ENCODE measurements around the gene ARL5C.
A peak's percentile ranks its signal among the peaks of the same experiment; 100 is the strongest.

ARL5C gene, protein sequence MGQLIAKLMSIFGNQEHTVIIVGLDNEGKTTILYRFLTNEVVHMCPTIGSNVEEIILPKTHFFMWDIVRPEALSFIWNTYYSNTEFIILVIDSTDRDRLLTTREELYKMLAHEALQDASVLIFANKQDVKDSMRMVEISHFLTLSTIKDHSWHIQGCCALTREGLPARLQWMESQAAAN

DNA sequence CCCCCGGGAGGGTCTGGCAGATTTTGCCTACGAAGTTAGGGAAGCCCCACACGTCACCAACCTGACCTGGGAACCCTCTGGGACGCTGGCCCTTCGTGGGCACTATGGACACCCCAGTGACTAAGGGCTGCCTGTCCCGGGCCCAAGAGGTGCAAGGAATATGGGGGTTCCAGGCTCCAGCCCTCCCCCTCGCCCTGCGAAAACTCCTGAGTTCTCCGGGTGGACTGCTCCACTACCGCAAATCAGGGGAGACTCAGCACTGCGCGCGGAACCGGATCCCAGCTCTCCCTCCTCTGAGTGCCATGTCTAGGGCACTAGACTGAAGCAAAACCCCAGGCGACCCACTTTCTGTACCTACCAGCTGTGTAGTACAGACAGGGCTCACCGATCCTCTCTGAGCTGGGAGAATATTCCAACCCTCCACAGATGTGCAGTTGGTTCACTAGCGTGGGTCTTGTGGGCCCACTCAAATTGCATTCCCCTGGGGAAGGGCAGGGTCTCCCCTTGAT lies at the start of gene ARL5C:
Gene ARL5C (minus strand): TSS at position 321 of the 509 bp plus-strand sequence. CDS start 401 bp downstream, outside the sequence.
- peaks cover 18 to 21% of the 10 kb centered on the region in 2 donors for H3K4me1 ChIP-seq (ENCODE audit: control insufficient read depth in 1 of 2, insufficient read depth in 2 of 2, low read length in 2 of 2)
- H3K27ac ChIP-seq (ENCODE audit: low read depth, low read length) = no peak within 1 kb of the TSS
- H3K36me3 ChIP-seq (ENCODE audit: control insufficient read depth in 1 of 2, insufficient read depth in 2 of 2, low read length in 2 of 2) = no peaks in the 10 kb centered on the region
- no peaks in the 10 kb centered on the region for H3K9me3 ChIP-seq (ENCODE audit: control insufficient read depth in 1 of 2, low read length in 2 of 2)
- H3K4me3 ChIP-seq (ENCODE audit: low read depth in 1 of 2, low read length in 2 of 2) = peak within 1 kb of the TSS; percentile 79 to 81
- H3K27me3 ChIP-seq (ENCODE audit: control insufficient read depth in 1 of 2, insufficient read depth in 2 of 2, low read length in 2 of 2) = no peaks in the 10 kb centered on the region
- H3K9ac ChIP-seq (ENCODE audit: low read depth in 1 of 2, low read length in 2 of 2) = peak within 1 kb of the TSS; percentile 49 to 60

DNA sequence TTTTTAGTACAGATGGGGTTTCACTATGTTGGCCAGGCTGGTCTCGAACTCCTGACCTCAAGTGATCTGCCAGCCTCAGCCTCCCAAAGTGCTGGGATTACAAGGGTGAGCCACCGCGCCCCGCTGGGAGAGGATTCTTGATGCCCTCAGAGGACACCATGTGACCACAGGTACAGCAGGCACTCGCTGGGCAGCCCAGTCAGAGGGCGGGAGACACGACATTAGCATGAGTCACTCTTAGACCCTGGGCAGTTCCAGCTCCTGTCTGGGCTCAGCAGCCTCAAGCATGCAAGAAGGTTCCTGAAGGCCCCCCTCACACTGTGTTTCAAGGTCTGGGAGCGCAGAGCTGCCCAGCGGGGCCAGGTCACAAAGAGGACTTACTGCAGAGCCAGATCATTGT lies 47.9 kb upstream of the ARL5C start:
- Histone ChIP-seq H3K4me1 (ENCODE audit: control insufficient read depth in 1 of 2, insufficient read depth in 2 of 2, low read length in 2 of 2) (peaks cover 13 to 14% of the 10 kb centered on the region in 2 donors), H3K4me3 (ENCODE audit: low read depth in 1 of 2, low read length in 2 of 2) (no peak overlapping the region), H3K27ac (ENCODE audit: low read depth, low read length) (no peak overlapping the region), H3K27me3 (ENCODE audit: control insufficient read depth in 1 of 2, insufficient read depth in 2 of 2, low read length in 2 of 2) (peaks cover 22% of the 10 kb centered on the region in 2 donors), H3K9ac (ENCODE audit: low read depth in 1 of 2, low read length in 2 of 2) (no peak overlapping the region), H3K9me3 (ENCODE audit: control insufficient read depth in 1 of 2, low read length in 2 of 2) (no peaks in the 10 kb centered on the region), H3K36me3 (ENCODE audit: control insufficient read depth in 1 of 2, insufficient read depth in 2 of 2, low read length in 2 of 2) (no peaks in the 10 kb centered on the region)

DNA sequence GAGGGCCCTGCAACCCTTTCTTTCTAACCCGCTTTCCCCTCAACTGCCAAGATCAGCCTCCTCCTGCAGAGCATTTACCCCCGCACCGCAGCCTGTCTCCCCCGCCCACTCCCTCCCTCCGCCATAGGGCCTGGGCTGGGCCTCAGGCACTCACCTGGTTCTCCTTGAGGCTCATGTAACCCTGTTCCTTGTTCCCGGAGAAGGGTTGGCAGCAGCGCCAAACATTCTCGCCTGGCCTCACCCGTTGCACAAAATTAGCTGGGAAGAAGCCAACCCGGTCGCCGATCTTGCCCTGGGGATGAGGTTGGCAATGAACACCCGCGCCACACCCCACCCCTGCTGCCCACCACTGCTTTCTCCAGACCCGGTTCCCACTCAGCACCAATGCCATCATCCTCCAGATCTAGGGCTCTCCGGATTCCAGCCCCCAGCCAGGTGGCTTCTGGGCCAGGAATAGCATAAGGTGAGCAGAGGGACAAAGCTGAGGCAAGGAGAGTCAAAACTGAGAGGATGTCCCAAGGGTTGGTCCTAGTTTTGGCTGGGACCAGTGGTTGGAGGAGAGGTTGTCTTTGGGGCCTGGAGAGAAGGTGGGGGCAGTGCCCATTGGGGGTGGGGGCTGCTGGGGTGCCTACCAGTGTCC lies 47.0 kb upstream of the ARL5C start:
- no peak overlapping the region for H3K4me3 ChIP-seq (ENCODE audit: low read depth in 1 of 2, low read length in 2 of 2)
- no peaks in the 10 kb centered on the region for H3K36me3 ChIP-seq (ENCODE audit: control insufficient read depth in 1 of 2, insufficient read depth in 2 of 2, low read length in 2 of 2)
- H3K9ac ChIP-seq (ENCODE audit: low read depth in 1 of 2, low read length in 2 of 2) = no peak overlapping the region
- H3K9me3 ChIP-seq (ENCODE audit: control insufficient read depth in 1 of 2, low read length in 2 of 2) = no peaks in the 10 kb centered on the region
- H3K27ac ChIP-seq (ENCODE audit: low read depth, low read length) = no peak overlapping the region
- H3K4me1 ChIP-seq (ENCODE audit: control insufficient read depth in 1 of 2, insufficient read depth in 2 of 2, low read length in 2 of 2) = peaks cover 16% of the 10 kb centered on the region in 2 donors
- H3K27me3 ChIP-seq (ENCODE audit: control insufficient read depth in 1 of 2, insufficient read depth in 2 of 2, low read length in 2 of 2) = peaks cover 19 to 22% of the 10 kb centered on the region in 2 donors

- H3K4me3 ChIP-seq (ENCODE audit: low read depth in 1 of 2, low read length in 2 of 2) = no peak overlapping the region
- H3K4me1 ChIP-seq (ENCODE audit: control insufficient read depth in 1 of 2, insufficient read depth in 2 of 2, low read length in 2 of 2) = peaks cover 16% of the 10 kb centered on the region in 2 donors
- peaks cover 17 to 22% of the 10 kb centered on the region in 2 donors for H3K27me3 ChIP-seq (ENCODE audit: control insufficient read depth in 1 of 2, insufficient read depth in 2 of 2, low read length in 2 of 2)
- no peaks in the 10 kb centered on the region for H3K9me3 ChIP-seq (ENCODE audit: control insufficient read depth in 1 of 2, low read length in 2 of 2)
- H3K27ac ChIP-seq (ENCODE audit: low read depth, low read length) = no peak overlapping the region
- H3K36me3 ChIP-seq (ENCODE audit: control insufficient read depth in 1 of 2, insufficient read depth in 2 of 2, low read length in 2 of 2) = no peaks in the 10 kb centered on the region
- no peak overlapping the region for H3K9ac ChIP-seq (ENCODE audit: low read depth in 1 of 2, low read length in 2 of 2)
Measured at GRCh38 chr17:39212195-39212810, 46.3 kb upstream of the ARL5C start.

GRCh38 chr17:39210093-39210434 lies 44.1 kb upstream of the ARL5C start:
- no peak overlapping the region for H3K27ac ChIP-seq (ENCODE audit: low read depth, low read length)
- peaks cover 16% of the 10 kb centered on the region in 2 donors for H3K4me1 ChIP-seq (ENCODE audit: control insufficient read depth in 1 of 2, insufficient read depth in 2 of 2, low read length in 2 of 2)
- H3K4me3 ChIP-seq (ENCODE audit: low read depth in 1 of 2, low read length in 2 of 2) = peak overlapping the region; percentile 0 to 45
- H3K27me3 ChIP-seq (ENCODE audit: control insufficient read depth in 1 of 2, insufficient read depth in 2 of 2, low read length in 2 of 2) = peaks cover 13 to 16% of the 10 kb centered on the region in 2 donors
- H3K9me3 ChIP-seq (ENCODE audit: control insufficient read depth in 1 of 2, low read length in 2 of 2) = no peaks in the 10 kb centered on the region
- H3K36me3 ChIP-seq (ENCODE audit: control insufficient read depth in 1 of 2, insufficient read depth in 2 of 2, low read length in 2 of 2) = peaks cover 0 to 2% of the 10 kb centered on the region in 2 donors
- H3K9ac ChIP-seq (ENCODE audit: low read depth in 1 of 2, low read length in 2 of 2) = no peak overlapping the region

- Histone ChIP-seq H3K36me3 (ENCODE audit: control insufficient read depth in 1 of 2, insufficient read depth in 2 of 2, low read length in 2 of 2) (peaks cover 0 to 8% of the 10 kb centered on the region in 2 donors), H3K27ac (ENCODE audit: low read depth, low read length) (no peak overlapping the region), H3K27me3 (ENCODE audit: control insufficient read depth in 1 of 2, insufficient read depth in 2 of 2, low read length in 2 of 2) (peaks cover 13 to 16% of the 10 kb centered on the region in 2 donors), H3K4me3 (ENCODE audit: low read depth in 1 of 2, low read length in 2 of 2) (peak overlapping the region; percentile 0 to 45), H3K4me1 (ENCODE audit: control insufficient read depth in 1 of 2, insufficient read depth in 2 of 2, low read length in 2 of 2) (peaks cover 16% of the 10 kb centered on the region in 2 donors), H3K9me3 (ENCODE audit: control insufficient read depth in 1 of 2, low read length in 2 of 2) (no peaks in the 10 kb centered on the region), H3K9ac (ENCODE audit: low read depth in 1 of 2, low read length in 2 of 2) (no peak overlapping the region)
Measured at GRCh38 chr17:39209317-39210092, 43.5 kb upstream of the ARL5C start.

DNA sequence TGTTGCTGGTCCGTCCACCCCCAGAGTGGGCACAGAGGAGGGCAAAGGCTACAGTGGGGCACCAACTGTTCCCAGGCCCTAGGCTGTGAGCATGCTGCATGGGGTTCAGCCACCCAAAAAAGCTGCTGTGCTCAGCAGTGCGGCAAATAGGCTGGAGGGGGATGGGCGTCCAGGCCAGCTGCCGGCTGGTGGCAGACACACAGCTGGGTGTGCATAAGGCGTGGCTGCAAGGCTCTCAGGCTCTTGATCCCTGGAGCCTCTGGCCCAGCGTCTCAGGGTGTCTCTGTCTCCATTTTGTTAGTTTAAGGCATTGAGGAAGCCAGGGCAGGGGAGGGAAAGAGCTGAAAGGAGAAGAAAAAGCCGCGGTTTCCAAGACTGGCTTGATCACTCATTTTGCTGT lies 42.9 kb upstream of the ARL5C start:
- H3K9ac ChIP-seq (ENCODE audit: low read depth in 1 of 2, low read length in 2 of 2) = no peak overlapping the region

DNA sequence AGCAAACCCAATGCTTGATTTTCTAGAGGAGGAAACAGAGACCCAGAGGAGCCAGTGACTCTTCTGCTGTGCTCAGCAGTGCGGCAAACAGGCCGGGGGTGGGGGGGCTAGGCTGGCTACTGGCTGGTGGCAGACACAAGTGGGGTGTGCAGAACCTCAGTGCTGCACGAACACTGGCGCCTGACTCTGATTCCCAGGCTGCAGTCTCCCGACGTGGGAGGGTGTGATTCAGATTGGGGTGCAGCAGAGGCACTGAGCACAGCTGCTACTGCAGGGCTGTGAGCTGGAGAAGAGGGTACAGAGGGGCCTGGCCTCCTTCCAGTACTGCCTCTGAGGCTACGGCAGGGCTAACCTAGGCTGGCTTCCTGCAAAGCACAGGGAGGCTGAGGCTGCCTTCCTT lies 42.2 kb upstream of the ARL5C start:
- H3K27me3 ChIP-seq (ENCODE audit: control insufficient read depth in 1 of 2, insufficient read depth in 2 of 2, low read length in 2 of 2) = peaks cover 13 to 16% of the 10 kb centered on the region in 2 donors
- no peak overlapping the region for H3K4me3 ChIP-seq (ENCODE audit: low read depth in 1 of 2, low read length in 2 of 2)
- H3K36me3 ChIP-seq (ENCODE audit: control insufficient read depth in 1 of 2, insufficient read depth in 2 of 2, low read length in 2 of 2) = peaks cover 10 to 22% of the 10 kb centered on the region in 2 donors
- H3K4me1 ChIP-seq (ENCODE audit: control insufficient read depth in 1 of 2, insufficient read depth in 2 of 2, low read length in 2 of 2) = peaks cover 16% of the 10 kb centered on the region in 2 donors
- H3K9ac ChIP-seq (ENCODE audit: low read depth in 1 of 2, low read length in 2 of 2) = no peak overlapping the region
- no peaks in the 10 kb centered on the region for H3K9me3 ChIP-seq (ENCODE audit: control insufficient read depth in 1 of 2, low read length in 2 of 2)
- no peak overlapping the region for H3K27ac ChIP-seq (ENCODE audit: low read depth, low read length)

More for the DNA sequence above, 42.9 kb upstream of the ARL5C start:
- Histone ChIP-seq H3K4me3 (ENCODE audit: low read depth in 1 of 2, low read length in 2 of 2) (no peak overlapping the region), H3K4me1 (ENCODE audit: control insufficient read depth in 1 of 2, insufficient read depth in 2 of 2, low read length in 2 of 2) (peaks cover 16% of the 10 kb centered on the region in 2 donors), H3K36me3 (ENCODE audit: control insufficient read depth in 1 of 2, insufficient read depth in 2 of 2, low read length in 2 of 2) (peaks cover 6 to 14% of the 10 kb centered on the region in 2 donors), H3K27me3 (ENCODE audit: control insufficient read depth in 1 of 2, insufficient read depth in 2 of 2, low read length in 2 of 2) (peaks cover 13 to 16% of the 10 kb centered on the region in 2 donors), H3K9me3 (ENCODE audit: control insufficient read depth in 1 of 2, low read length in 2 of 2) (no peaks in the 10 kb centered on the region), H3K27ac (ENCODE audit: low read depth, low read length) (no peak overlapping the region)

DNA sequence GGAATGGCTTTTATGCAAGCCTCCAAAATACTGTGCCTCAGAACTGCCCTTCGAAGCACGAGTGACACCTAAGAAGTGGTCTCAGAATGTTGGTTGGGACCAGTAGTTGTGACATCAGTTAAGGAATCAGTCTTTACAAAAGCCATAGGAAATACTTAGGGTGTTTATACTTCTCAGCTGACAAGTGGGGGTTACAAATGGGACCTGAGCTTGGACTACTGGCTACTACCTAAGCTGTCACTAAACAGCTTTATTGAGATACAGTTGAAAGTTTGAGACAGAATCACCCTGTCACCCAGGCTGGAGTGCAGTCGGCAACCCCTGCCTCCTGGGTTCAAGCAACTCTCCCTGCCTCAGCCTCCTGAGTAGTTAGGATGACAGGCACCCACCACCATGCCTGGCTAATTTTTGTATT lies 39.2 kb upstream of the ARL5C start:
- H3K4me1 ChIP-seq (ENCODE audit: control insufficient read depth in 1 of 2, insufficient read depth in 2 of 2, low read length in 2 of 2) = peaks cover 17 to 33% of the 10 kb centered on the region in 2 donors

More for the DNA sequence above, 39.2 kb upstream of the ARL5C start:
- peaks cover 22 to 40% of the 10 kb centered on the region in 2 donors for H3K36me3 ChIP-seq (ENCODE audit: control insufficient read depth in 1 of 2, insufficient read depth in 2 of 2, low read length in 2 of 2)
- H3K27me3 ChIP-seq (ENCODE audit: control insufficient read depth in 1 of 2, insufficient read depth in 2 of 2, low read length in 2 of 2) = peaks cover 4 to 6% of the 10 kb centered on the region in 2 donors
- no peak overlapping the region for H3K27ac ChIP-seq (ENCODE audit: low read depth, low read length)
- H3K9me3 ChIP-seq (ENCODE audit: control insufficient read depth in 1 of 2, low read length in 2 of 2) = no peaks in the 10 kb centered on the region
- no peak overlapping the region for H3K4me3 ChIP-seq (ENCODE audit: low read depth in 1 of 2, low read length in 2 of 2)
- H3K9ac ChIP-seq (ENCODE audit: low read depth in 1 of 2, low read length in 2 of 2) = no peak overlapping the region
